Measurements from ENCODE around the gene CDH4. TPM values are rescaled to one million over a fixed set of nuclear protein-coding genes. Genes with fewer than 3 reads are reported as not detected.

Gene CDH4
- total and polyA plus RNA-seq, 2 donors (not counting 3 experiments of a cell fraction or from before 2014, with no cell fraction given): 0.17 to 0.51 TPM

DNA sequence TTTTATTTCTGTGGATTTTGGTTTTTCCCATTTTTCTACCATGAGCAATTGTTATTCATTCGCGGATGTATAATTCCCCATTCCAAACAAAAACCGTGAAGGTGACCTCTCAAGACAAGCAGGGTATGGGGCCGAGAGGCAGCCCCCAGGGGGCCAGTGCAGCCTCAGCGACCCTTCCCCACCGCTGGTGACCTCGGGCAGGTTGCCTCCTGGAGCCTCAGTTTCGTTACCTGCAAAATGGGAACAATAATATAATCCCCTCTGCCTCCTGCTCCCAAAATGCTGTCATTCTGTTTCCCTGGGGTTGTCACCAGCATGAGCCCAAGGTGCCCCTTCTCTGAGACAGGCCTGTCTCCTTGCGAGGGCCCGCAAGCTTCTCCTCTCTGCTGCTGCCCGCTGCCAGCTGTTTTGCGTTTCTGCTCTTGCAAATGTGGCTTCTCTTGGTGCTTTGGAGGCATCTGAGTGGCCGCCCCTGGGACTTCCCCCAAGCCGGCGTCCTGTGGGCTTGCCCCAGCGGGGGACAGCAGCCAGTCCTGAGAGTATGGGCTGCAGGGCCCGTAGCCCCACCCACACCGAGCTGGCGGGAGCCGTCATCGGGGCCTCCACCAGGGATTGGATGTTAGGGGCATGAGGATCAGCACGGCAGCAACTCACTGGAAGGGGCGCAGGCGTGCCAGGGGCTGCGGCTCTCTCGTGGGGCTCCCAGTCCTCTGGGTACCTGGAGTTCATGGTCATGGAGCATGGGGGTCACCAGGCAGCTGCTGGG lies 651.7 kb downstream of the CDH4 start:
- no peak for DNase-seq (ENCODE audit: low read depth, low spot score)
- Histone ChIP-seq H3K36me3 (ENCODE audit: control insufficient read depth in 2 of 2, extremely low read depth in 1 of 2, insufficient read depth in 2 of 2, low read length in 2 of 2) (no peaks in the 10 kb centered on the region), H2AFZ (ENCODE audit: low read depth, low read length) (no peak overlapping the region), H3K27ac (ENCODE audit: insufficient read depth, low read depth, low read length) (no peak overlapping the region), H3K9me1 (replicated peaks; ENCODE audit: control insufficient read depth, extremely low read depth, insufficient read depth, low read length) (no peaks in the 10 kb centered on the region), H3K27me3 (ENCODE audit: control insufficient read depth in 2 of 2, insufficient read depth in 2 of 2, low read length in 2 of 2) (no peaks in the 10 kb centered on the region), H3K9ac (replicated peaks; ENCODE audit: extremely low read depth, insufficient read depth, low read length) (no peak overlapping the region), H3K79me2 (ENCODE audit: control insufficient read depth, insufficient read depth, low read length) (no peaks in the 10 kb centered on the region), H4K20me1 (replicated peaks; ENCODE audit: control insufficient read depth, extremely low read depth, insufficient read depth, low read length) (no peaks in the 10 kb centered on the region), H3K4me1 (ENCODE audit: control insufficient read depth, extremely low read depth, insufficient read depth, low read length) (no peaks in the 10 kb centered on the region), H3K4me2 (ENCODE audit: insufficient read depth, low read length) (no peak overlapping the region), H3K4me3 (replicated peaks in 1 of 3; ENCODE audit: insufficient read depth in 1 of 3, low read depth in 1 of 3, low read length in 3 of 3) (no peak overlapping the region), H3K9me3 (replicated peaks; ENCODE audit: control insufficient read depth, insufficient read depth, low read length) (no peaks in the 10 kb centered on the region)
- BruUV-seq (replicated peaks): no TSS peak
- TF ChIP-seq JUN (IDR thresholded peaks at IDR 0.05; ENCODE audit: borderline replicate concordance, insufficient read depth, insufficient read length, low read depth): no peak
- no peak for TF ChIP-seq POLR2AphosphoS5 (IDR thresholded peaks at IDR 0.05; ENCODE audit: insufficient read depth, low read depth, low read length)
- TF ChIP-seq CTCF (IDR thresholded peaks at IDR 0.05; ENCODE audit: extremely low read depth in 1 of 2, insufficient read depth in 1 of 2, low read depth in 1 of 2, low read length in 2 of 2): no peak
- TF ChIP-seq POLR2A (IDR thresholded peaks at IDR 0.05; ENCODE audit: low read depth, low read length): no peak
- TF ChIP-seq, protein P1, sequence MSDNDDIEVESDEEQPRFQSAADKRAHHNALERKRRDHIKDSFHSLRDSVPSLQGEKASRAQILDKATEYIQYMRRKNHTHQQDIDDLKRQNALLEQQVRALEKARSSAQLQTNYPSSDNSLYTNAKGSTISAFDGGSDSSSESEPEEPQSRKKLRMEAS (IDR thresholded peaks at IDR 0.05; ENCODE audit: insufficient read depth, insufficient read length): no peak
- TF ChIP-seq FOS (IDR thresholded peaks at IDR 0.05; ENCODE audit: borderline replicate concordance, insufficient read depth, low read length): no peak
- TF ChIP-seq EZH2 (IDR thresholded peaks at IDR 0.05; ENCODE audit: borderline replicate concordance, low read depth, low read length, severe bottlenecking): no peak
- TF ChIP-seq MYC (IDR thresholded peaks at IDR 0.05; ENCODE audit: low read depth, low read length): no peak
- TF ChIP-seq GATA2 (IDR thresholded peaks at IDR 0.05; ENCODE audit: insufficient read depth, insufficient read length, low read depth, low read length): no peak
- ChIA-PET POLR2A (no interaction called here), CTCF (no interaction called here)
- intact Hi-C loops (cut with micrococcal nuclease): no loop called here
- no peak for FAIRE-seq
- dilution Hi-C loops (cut with MboI; ENCODE audit: extremely low pct_ligation_motif_present, low sequenced_read_pairs): no loop called here

Measured in endothelial cell of umbilical vein (primary cell).